ENCODE measurements around the gene PCSK5.

PCSK5 gene

DNA sequence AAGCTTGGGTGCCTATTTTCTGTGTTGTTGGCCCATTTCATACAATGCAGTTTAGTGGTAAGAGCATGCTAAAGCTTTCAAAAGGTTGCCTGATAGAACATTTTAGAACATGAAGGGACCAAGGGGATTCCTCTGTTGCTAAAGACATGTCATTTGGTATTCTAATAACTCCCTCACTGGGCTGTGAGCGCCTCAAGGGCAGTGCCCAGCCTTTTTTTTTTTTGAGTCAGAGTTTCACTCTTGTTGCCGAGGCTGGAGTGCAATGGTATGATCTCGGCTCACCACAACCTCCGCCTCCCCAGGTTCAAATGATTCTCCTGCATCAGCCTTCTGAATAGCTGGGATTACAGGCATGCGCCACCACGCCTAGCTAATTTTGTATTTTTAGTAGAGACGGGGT lies 77.1 kb downstream of the PCSK5 start:
- no peak for DNase-seq

- DNase-seq: no peak
Observed at GRCh38 chr9:75974016-75974766, 83.7 kb downstream of the PCSK5 start.

DNA sequence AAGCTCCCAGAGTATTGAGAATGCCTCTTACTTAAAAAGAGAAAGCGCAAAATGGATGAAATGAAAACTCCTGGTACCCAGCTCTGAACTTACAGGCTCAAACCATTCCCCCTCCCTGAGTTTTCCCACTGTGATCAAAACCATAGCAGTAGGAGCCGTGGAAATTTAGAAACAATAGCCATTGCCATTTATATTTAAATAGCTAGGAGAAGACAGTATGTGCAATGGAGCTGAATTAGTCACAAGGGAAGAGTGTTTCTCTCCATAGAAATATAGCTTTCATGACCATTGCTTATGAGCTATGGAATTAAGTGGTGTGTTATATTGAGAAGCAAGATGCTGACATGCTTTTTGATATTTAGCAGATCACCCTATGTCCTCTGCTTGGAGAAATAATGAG lies 84.6 kb downstream of the PCSK5 start:
- DNase-seq: no peak

- no peak for DNase-seq
Observed at GRCh38 chr9:75976549-75976948, 86.1 kb downstream of the PCSK5 start.

DNA sequence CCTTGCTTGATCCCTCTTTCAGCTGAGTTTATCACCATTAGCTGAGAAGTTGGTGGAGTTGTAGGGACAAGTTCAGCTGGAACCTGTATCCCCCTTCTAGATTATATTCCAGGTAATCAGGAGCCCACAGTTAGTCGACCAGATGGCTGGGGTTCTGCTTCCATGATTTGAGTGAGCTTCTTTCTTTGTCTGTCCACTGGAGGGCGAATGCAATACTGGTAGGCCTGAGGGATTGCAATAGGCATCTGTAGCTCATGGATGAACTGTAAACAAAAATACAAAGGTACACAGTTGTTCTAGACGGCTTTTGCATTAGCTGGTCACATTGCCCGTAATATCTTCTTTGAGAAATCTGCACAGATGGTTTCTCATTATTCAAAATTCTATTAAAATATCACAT lies 88.9 kb downstream of the PCSK5 start:
- DNase-seq: no peak

- no peak for DNase-seq
Observed at GRCh38 chr9:75983319-75984045, 93.0 kb downstream of the PCSK5 start.

DNA sequence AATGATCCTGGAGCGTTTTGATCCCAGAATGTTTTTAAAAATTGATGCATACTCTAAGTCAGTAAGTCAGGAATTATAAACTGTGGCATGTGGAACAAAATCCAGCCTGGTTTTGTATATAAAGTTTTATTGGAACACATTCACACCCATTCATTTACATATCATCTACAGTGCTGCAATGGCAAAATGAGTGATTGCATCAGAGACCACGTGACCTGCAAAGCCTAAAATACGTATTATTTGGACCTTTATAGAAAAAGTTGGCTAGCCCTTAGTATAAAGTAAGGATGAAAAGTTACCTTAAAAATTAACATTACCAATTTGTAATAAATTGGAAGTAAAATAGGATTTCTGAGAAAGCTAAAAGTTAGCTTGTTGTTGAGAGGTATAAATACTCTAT lies 95.0 kb downstream of the PCSK5 start:
- no peak for DNase-seq

- DNase-seq: no peak
Observed at GRCh38 chr9:75988663-75989062, 98.2 kb downstream of the PCSK5 start.

- DNase-seq: no peak
Observed at GRCh38 chr9:75990156-75990555, 99.7 kb downstream of the PCSK5 start.

DNA sequence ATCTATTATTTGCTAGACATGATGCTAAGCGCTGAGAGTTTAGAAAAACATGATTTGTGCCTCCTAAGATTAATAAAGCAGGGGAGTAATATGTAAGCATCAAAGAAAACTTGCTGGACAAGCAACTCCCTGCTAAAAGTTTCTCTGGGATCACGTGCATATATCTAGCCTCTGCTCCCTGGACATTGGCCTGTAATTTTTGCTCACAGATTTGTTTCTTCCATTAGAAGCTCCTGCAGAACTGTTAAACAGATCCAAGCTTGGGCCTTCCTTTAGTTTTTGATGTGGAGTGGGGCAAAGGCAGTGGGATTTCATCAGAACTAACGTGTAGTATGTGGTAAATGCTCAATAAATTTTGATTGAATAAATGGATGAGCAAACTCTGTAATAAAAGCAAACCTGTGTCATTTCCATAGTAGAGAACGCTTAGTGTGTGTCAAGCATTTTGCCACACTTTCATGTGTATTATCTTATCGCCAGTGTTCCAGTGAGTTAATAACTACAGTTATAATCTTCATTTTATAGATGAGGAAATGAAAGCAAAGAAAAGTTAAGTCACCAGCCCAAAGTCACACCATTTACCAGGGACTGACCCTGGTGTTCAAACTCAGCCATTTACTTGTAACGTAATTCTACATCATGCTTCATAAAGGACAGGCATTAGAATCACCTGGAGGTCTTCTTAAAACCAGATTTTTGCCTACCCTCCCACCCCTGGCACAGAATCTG lies 100.3 kb downstream of the PCSK5 start:
- DNase-seq: no peak

GRCh38 chr9:75992482-75993206 lies 102.2 kb downstream of the PCSK5 start:
- DNase-seq: no peak

DNA sequence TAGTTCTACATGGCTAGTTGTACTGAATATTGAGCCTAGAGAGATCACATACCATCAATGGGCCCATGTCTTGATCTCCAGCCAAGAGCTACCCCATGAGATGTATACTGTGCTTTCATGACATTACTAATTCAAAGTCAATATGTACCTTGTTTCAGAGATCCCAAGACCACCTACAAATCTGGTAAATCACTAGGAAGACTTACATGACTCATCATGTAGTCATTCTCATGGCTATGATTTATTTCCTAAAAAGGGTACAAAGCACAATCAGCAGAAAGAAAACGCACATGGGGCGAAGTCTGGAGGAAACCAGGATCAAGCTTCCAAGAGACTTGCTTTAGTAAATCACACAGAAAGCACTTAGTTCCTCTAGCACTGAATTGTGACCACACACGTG lies 103.0 kb downstream of the PCSK5 start:
- no peak for DNase-seq

DNA sequence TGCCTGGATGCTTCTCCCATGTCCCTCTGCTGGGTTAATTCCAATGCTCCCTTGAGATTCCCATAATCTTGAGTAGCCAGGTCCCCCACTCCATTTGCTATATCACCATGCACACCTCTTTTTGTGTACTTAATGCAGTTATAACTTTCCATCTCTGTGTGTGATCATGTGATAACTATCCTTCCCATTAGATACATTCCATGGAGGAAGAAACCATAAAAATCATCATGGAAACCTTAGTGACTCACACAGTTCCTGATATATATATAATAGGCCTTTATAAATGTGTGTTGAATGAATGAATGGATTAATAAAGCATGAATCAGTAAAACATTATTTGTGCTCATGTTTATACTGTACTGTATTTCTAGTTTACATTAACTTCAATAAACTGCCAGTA lies 104.6 kb downstream of the PCSK5 start:
- DNase-seq: no peak

GRCh38 chr9:75996726-75997125 lies 106.3 kb downstream of the PCSK5 start:
- DNase-seq: no peak

DNA sequence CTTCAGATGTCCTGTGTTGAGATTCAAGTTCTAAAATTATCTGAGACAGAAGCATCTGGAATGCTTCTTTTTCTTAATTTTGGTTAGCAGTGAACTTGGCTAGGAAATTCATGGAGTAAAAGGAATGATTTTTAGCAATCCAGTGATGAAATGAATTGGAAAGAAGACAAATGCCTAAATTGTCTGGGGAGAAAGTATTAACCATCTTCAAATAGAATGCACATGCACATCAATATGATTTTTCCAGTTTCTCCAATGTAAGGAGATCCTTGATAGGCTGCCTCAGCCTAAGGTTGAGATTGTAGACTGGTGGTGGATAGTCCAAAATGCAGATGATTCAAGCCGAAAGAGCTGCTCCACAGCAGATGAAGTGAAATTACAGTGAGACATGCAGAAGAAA lies 106.7 kb downstream of the PCSK5 start:
- DNase-seq: no peak

- no peak for DNase-seq
Observed at GRCh38 chr9:75998096-75998780, 107.8 kb downstream of the PCSK5 start.

GRCh38 chr9:76001459-76001858 lies 111.0 kb downstream of the PCSK5 start:
- no peak for DNase-seq

DNA sequence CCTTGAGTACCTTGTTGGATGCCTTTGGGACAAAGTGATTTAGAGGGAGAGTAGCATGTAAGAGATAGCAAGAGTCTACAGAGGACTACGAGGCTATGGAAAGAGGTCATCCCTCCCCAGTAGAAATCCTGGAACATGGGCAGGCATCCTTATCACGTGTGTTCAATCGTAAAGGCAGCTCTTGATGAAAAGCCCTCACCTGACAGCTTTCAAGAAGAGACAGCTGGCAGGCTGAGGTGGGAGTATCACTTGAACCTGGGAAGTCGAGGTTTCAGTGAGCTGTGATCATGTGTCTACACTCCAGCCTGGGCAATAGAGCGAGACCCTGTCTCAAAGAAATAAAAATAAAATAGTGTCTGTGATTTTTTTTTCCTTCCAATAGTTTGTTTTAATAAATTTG lies 112.6 kb downstream of the PCSK5 start:
- DNase-seq: no peak

DNA sequence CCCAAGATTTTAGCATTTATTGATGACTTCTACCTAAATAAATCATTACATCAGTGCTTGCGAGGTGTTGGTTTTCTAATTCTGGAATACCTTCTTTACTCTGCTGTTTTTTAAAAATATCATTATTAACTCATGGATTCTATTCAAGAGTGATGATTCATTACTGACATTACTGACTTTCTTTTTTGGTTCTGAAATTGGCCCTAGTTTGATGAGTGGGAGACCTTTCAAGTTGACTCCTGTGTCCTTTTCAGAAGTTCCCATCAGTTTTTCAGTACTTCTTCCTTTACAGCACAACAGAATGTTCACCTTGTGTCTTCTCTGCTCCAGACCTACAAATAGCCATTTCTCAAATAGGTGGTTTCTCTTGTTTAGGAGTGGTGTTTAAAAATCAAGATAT lies 114.1 kb downstream of the PCSK5 start:
- DNase-seq: no peak

- DNase-seq: no peak
Observed at GRCh38 chr9:76007935-76008334, 117.5 kb downstream of the PCSK5 start.

- DNase-seq: no peak
Observed at GRCh38 chr9:76013809-76014208, 123.3 kb downstream of the PCSK5 start.

DNA sequence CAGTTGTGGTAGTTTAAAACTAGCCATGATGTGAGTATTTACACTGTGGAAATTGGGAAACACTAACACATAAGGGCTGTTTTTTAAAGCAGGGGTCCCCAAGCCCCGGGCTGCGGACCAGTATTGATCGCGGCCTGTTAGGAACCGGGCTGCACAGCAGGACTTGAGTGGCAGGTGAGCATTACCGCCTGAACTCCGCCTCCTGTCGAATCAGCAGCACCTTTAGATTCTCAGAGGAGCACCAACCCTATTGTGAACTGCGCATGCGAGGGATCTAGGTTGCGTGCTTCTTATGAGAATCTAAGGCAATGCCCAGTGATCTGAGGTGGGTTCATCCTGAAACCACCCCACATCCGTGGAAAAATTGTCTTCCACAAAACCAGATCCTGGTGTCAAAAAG lies 127.8 kb downstream of the PCSK5 start:
- DNase-seq: no peak

GRCh38 chr9:76018761-76019160 lies 128.3 kb downstream of the PCSK5 start:
- DNase-seq: no peak
